Measurements from ENCODE around the gene SNX13.

- no peak for TF ChIP-seq CTCF (IDR thresholded peaks at IDR 0.05)
- TF ChIP-seq POLR2A (IDR thresholded peaks at IDR 0.05), result no peak
Observed at GRCh38 chr7:17782216-17782549, 158.1 kb downstream of the SNX13 start.

Measured in esophagus squamous epithelium (tissue), 4 donors.